Liver (tissue), 9 donors: ENCODE measurements around the gene ADAMTS14. TPM values are rescaled to one million over a fixed set of nuclear protein-coding genes. Genes with fewer than 3 reads are reported as not detected.

Source experiments
- DNase-seq: peaks from one replicate; pipeline ENCODE4 v3.0.0-alpha.2; 2017; ENCODE audit warnings: low spot score
- H3K27ac ChIP-seq, 2 donors: one replicate each; pipeline ENCODE4 v1.7.0; 2013; ENCODE audit warnings: inconsistent platforms in 2 of 2, low read length in 2 of 2, control low read depth in 1 of 2, low read depth in 1 of 2, mild to moderate bottlenecking in 1 of 2
- H3K27me3 ChIP-seq, 4 donors: one replicate each; pipeline versions ENCODE4 v1.6.1 to v1.7.0; 2013; ENCODE audit warnings: low read length in 3 of 4, inconsistent platforms in 1 of 4, mild to moderate bottlenecking in 1 of 4, moderate library complexity in 1 of 4; ENCODE audit not compliant: control insufficient read depth in 4 of 4, insufficient read depth in 4 of 4
- H3K36me3 ChIP-seq, 4 donors: one replicate each; pipeline versions ENCODE4 v1.6.1 to v1.7.0; 2013; ENCODE audit warnings: low read length in 3 of 4, mild to moderate bottlenecking in 3 of 4, low read depth in 1 of 4, moderate library complexity in 1 of 4; ENCODE audit not compliant: control insufficient read depth in 4 of 4, insufficient read depth in 3 of 4
- H3K4me1 ChIP-seq, 4 donors: one replicate each; pipeline versions ENCODE4 v1.6.1 to v1.7.0; 2013; ENCODE audit warnings: low read length in 3 of 4, mild to moderate bottlenecking in 3 of 4, moderate library complexity in 1 of 4; ENCODE audit not compliant: control insufficient read depth in 4 of 4, insufficient read depth in 4 of 4
- H3K4me3 ChIP-seq, 3 donors: one replicate each; pipeline versions ENCODE4 v1.6.1 to v1.7.0; 2013; ENCODE audit warnings: low read length in 3 of 3, control low read depth in 1 of 3, low read depth in 1 of 3, mild to moderate bottlenecking in 1 of 3
- H3K9ac ChIP-seq, 2 donors: one replicate each; pipeline ENCODE4 v1.7.0; 2013; ENCODE audit warnings: low read length in 2 of 2, mild to moderate bottlenecking in 2 of 2, moderate library complexity in 2 of 2, control low read depth in 1 of 2, low read depth in 1 of 2
- H3K9me3 ChIP-seq, 4 donors: one replicate each; pipeline versions ENCODE4 v1.6.1 to v1.7.0; 2013; ENCODE audit warnings: low read length in 3 of 4; ENCODE audit not compliant: control insufficient read depth in 4 of 4
- EGR1 ChIP-seq, 2 donors: IDR thresholded peaks; 2 replicates each; pipeline ENCODE4 v1.6.1; 2016 to 2018; ENCODE audit warnings: antibody characterized with exemption in 2 of 2, low read depth in 2 of 2
- FOXA2 ChIP-seq: IDR thresholded peaks from 2 replicates; pipeline ENCODE4 v1.6.1; 2016; ENCODE audit warnings: antibody characterized with exemption
- HNF4A ChIP-seq, 2 donors: conservative IDR thresholded peaks; 2 replicates each; pipeline ENCODE4 v1.6.1; 2016; ENCODE audit warnings: antibody characterized with exemption in 2 of 2, mild to moderate bottlenecking in 2 of 2
- HNF4G ChIP-seq: IDR thresholded peaks from 2 replicates; pipeline ENCODE4 v1.6.1; 2016; ENCODE audit warnings: antibody characterized with exemption
- JUND ChIP-seq, 2 donors: IDR thresholded peaks; 2 replicates each; pipeline ENCODE4 v1.6.1; 2016; ENCODE audit warnings: antibody characterized with exemption in 2 of 2
- MAX ChIP-seq: IDR thresholded peaks from 2 replicates; pipeline ENCODE4 v1.6.1; 2016; ENCODE audit warnings: antibody characterized with exemption
- RAD21 ChIP-seq, 2 donors: IDR thresholded peaks; 2 replicates each; pipeline ENCODE4 v1.6.1; 2016; ENCODE audit warnings: antibody characterized with exemption in 2 of 2, mild to moderate bottlenecking in 2 of 2
- REST ChIP-seq: IDR thresholded peaks from 2 replicates; pipeline ENCODE4 v1.6.1; 2016; ENCODE audit warnings: antibody characterized with exemption, mild to moderate bottlenecking
- RXRA ChIP-seq, 2 donors: IDR thresholded peaks; 2 replicates each; pipeline ENCODE4 v1.6.1; 2017 to 2018; ENCODE audit warnings: antibody characterized with exemption in 2 of 2, mild to moderate bottlenecking in 1 of 2
- TAF1 ChIP-seq: conservative IDR thresholded peaks from 2 replicates; pipeline ENCODE4 v1.6.1; 2016; ENCODE audit warnings: antibody characterized with exemption, mild to moderate bottlenecking
- YY1 ChIP-seq: IDR thresholded peaks from 2 replicates; pipeline ENCODE4 v1.6.1; 2016; ENCODE audit warnings: antibody characterized with exemption, mild to moderate bottlenecking
- WGBS: extraction: QIAGEN DNeasy Blood & Tissue Kit; methylation state at CpG from one replicate; pipeline ENCODE4 v1.1.7; 2013; 5-methylcytosine and 5-hydroxymethylcytosine counted together
- polyA plus RNA-seq, 2 donors: library from polyadenylated mRNA; stranded (reverse) in 1 of 2; unstranded in 1 of 2; fragments of 200-250 nt in 1 of 2; fragments of >200 nt in 1 of 2; fragmentation: Nextera tagmentation in 1 of 2; extraction: Ambion mirVana in 1 of 2; gene quantifications; one replicate each; pipeline versions ENCODE4 v1.2.1 to v1.2.3, GENCODE V29; 2013 to 2015
- total RNA-seq, 2 donors: library from RNA; depleted of rRNA; stranded (reverse); fragments of >200 nt; gene quantifications; one replicate each; pipeline ENCODE4 v1.2.3, GENCODE V29; 2014
- donor health status: healthy.
- donor health status: healthy.
- donor health status: healthy.
- donor health status: healthy.
- donor health status: healthy.

Gene ADAMTS14
- total and polyA plus RNA-seq, 4 donors, result 0.09 to 0.33 (median 0.13) TPM

GRCh38 chr10:70671619-70672164 lies 614 bp upstream of the ADAMTS14 start:
- Histone ChIP-seq H3K9ac (no peak overlapping the region), H3K4me3 (peak overlapping the region in 2 of 3 donors; percentile 35 to 42), H3K27me3 (peaks cover 0 to 3% (median 2%) of the 10 kb centered on the region in 4 donors), H3K27ac (no peak overlapping the region), H3K4me1 (peaks cover 3 to 11% (median 4%) of the 10 kb centered on the region in 4 donors), H3K9me3 (no peaks in the 10 kb centered on the region), H3K36me3 (no peaks in the 10 kb centered on the region)
- WGBS, result 24% methylated on average over 5 of the region's 5 CpGs
- DNase-seq, result no peak
- no peak for TF ChIP-seq REST
- TF ChIP-seq HNF4A (conservative IDR thresholded peaks at IDR 0.05), result no peak
- no peak for TF ChIP-seq JUND (IDR thresholded peaks at IDR 0.05)
- TF ChIP-seq HNF4G, result no peak
- TF ChIP-seq EGR1 (IDR thresholded peaks at IDR 0.05; ENCODE audit: low read depth in 2 of 2), result no peak
- TF ChIP-seq YY1, result no peak

GRCh38 chr10:70673043-70673928 lies 980 bp downstream of the ADAMTS14 start:
- Histone ChIP-seq H3K36me3 (no peaks in the 10 kb centered on the region), H3K9ac (no peak overlapping the region), H3K4me3 (peak overlapping the region in 1 of 3 donors; percentile 42), H3K9me3 (no peaks in the 10 kb centered on the region), H3K4me1 (peaks cover 3 to 11% (median 6%) of the 10 kb centered on the region in 4 donors), H3K27ac (no peak overlapping the region), H3K27me3 (peaks cover 0 to 3% (median 2%) of the 10 kb centered on the region in 4 donors)
- WGBS, result 56% methylated on average over 14 of the region's 14 CpGs
- TF ChIP-seq RAD21 (IDR thresholded peaks at IDR 0.05) (no peak), JUND (IDR thresholded peaks at IDR 0.05) (no peak), RXRA (IDR thresholded peaks at IDR 0.05) (no peak), FOXA2 (no peak), TAF1 (no peak)
- no peak for DNase-seq

GRCh38 chr10:70673929-70674559 lies 1.7 kb downstream of the ADAMTS14 start:
- H3K36me3 ChIP-seq, result no peaks in the 10 kb centered on the region
- no peaks in the 10 kb centered on the region for H3K9me3 ChIP-seq
- no peak overlapping the region for H3K9ac ChIP-seq
- H3K4me1 ChIP-seq, result peaks cover 3 to 11% (median 6%) of the 10 kb centered on the region in 4 donors
- DNase-seq, result no peak
- WGBS, result 65% methylated on average over 11 of the region's 11 CpGs
- peaks cover 0 to 3% (median 2%) of the 10 kb centered on the region in 4 donors for H3K27me3 ChIP-seq
- no peak for TF ChIP-seq RAD21 (IDR thresholded peaks at IDR 0.05)
- TF ChIP-seq JUND (IDR thresholded peaks at IDR 0.05), result no peak
- TF ChIP-seq RXRA (IDR thresholded peaks at IDR 0.05), result no peak
- TF ChIP-seq HNF4G, result no peak
- no peak for TF ChIP-seq REST
- TF ChIP-seq FOXA2, result no peak
- TF ChIP-seq MAX, result no peak
- no peak overlapping the region for H3K4me3 ChIP-seq
- H3K27ac ChIP-seq, result no peak overlapping the region
